ENCODE results near the gene EBLN1. TPM values are rescaled to one million over a fixed set of nuclear protein-coding genes. Genes with fewer than 3 reads are reported as not detected.

Gene EBLN1
- total and polyA plus RNA-seq, 2 experiments from 2014 or later: not detected

DNA sequence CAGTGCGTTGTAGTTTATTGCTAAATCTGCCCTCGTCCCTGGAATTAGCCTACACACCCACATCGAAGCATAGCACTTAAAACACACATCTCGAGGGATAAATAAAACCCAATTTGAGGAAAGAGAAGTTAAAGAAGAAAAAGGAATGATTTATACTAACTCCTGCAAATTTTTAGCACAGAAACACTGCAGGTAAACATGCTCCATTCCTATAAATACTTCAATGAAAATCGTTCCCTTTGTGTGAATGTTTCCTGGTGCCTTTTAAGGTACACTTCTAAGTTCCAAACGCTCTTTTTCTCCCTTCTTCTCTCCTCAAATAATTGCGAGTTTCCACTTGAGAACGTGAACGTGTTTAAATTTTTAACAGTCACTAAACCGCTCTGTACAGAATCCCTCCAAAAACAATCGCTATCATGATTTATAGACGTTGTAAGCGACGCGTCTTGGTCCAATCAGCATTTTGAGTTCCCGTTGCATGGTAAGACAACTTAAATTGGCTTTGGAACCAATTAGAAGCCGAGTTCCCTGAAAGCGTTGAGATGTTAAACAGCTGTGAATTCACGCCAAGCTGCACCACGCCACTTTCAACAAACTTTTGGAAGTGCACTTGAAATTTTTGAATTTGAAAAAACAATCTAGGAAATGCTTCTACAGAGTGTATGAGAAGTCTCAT lies 12.5 kb upstream of the EBLN1 start:
- H3K27me3 ChIP-seq: no peaks in the 10 kb centered on the region
- WGBS (ENCODE audit: low lambda C conversion rate, missing lambda C conversion rate): under 1% methylated on average over 20 of the region's 20 CpGs
- peak; percentile 21 for DNase-seq (ENCODE audit: low spot score)
- no peaks in the 10 kb centered on the region for H3K9me3 ChIP-seq (ENCODE audit: low read depth)
- peak overlapping the region; percentile 79 for H2AFZ ChIP-seq
- peaks cover 3% of the 10 kb centered on the region for H3K4me1 ChIP-seq (ENCODE audit: insufficient read depth)
- H3K4me3 ChIP-seq: peak overlapping the region; percentile 46
- no peaks in the 10 kb centered on the region for H4K20me1 ChIP-seq (ENCODE audit: insufficient read depth, poor library complexity, severe bottlenecking)
- no peak for TF ChIP-seq EZH2 (IDR thresholded peaks at IDR 0.05; ENCODE audit: borderline replicate concordance)
- TF ChIP-seq, protein P1, sequence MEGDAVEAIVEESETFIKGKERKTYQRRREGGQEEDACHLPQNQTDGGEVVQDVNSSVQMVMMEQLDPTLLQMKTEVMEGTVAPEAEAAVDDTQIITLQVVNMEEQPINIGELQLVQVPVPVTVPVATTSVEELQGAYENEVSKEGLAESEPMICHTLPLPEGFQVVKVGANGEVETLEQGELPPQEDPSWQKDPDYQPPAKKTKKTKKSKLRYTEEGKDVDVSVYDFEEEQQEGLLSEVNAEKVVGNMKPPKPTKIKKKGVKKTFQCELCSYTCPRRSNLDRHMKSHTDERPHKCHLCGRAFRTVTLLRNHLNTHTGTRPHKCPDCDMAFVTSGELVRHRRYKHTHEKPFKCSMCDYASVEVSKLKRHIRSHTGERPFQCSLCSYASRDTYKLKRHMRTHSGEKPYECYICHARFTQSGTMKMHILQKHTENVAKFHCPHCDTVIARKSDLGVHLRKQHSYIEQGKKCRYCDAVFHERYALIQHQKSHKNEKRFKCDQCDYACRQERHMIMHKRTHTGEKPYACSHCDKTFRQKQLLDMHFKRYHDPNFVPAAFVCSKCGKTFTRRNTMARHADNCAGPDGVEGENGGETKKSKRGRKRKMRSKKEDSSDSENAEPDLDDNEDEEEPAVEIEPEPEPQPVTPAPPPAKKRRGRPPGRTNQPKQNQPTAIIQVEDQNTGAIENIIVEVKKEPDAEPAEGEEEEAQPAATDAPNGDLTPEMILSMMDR (IDR thresholded peaks at IDR 0.05; ENCODE audit: poor library complexity): no peak
- no peak for TF ChIP-seq EZH2phosphoT487 (IDR thresholded peaks at IDR 0.05; ENCODE audit: low read depth, severe bottlenecking, unreplicated experiment)
- H3K79me2 ChIP-seq: no peaks in the 10 kb centered on the region
- H3K9me2 ChIP-seq (replicated peaks; ENCODE audit: insufficient read depth): no peaks in the 10 kb centered on the region
- no peaks in the 10 kb centered on the region for H3K36me3 ChIP-seq (replicated peaks; ENCODE audit: insufficient read depth, low read depth)
- peak overlapping the region; percentile 38 for H3K27ac ChIP-seq
- H3K4me2 ChIP-seq: peak overlapping the region; percentile 73

DNA sequence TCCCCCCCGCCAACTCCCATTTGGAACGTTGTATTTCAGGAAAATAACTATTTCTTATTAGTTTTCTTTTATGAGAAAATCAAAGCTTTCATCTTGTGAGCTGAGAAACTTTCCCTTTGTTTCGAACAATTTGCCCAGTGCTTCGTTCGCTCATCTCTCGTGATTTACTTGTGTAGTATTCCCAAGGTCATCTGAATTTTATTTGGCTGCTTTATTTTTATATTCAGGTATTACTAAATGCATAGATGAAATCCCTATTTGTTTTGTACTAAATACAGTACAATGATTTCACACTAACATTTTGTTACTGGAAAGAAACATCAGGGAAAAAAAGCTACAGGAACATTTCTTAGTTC lies 12.0 kb upstream of the EBLN1 start:
- peak overlapping the region; percentile 46 for H3K4me3 ChIP-seq
- H3K4me1 ChIP-seq (ENCODE audit: insufficient read depth): peaks cover 3% of the 10 kb centered on the region
- TF ChIP-seq EZH2 (IDR thresholded peaks at IDR 0.05; ENCODE audit: borderline replicate concordance): no peak
- no peak for TF ChIP-seq EZH2phosphoT487 (IDR thresholded peaks at IDR 0.05; ENCODE audit: low read depth, severe bottlenecking, unreplicated experiment)
- TF ChIP-seq, protein P1 (IDR thresholded peaks at IDR 0.05; ENCODE audit: poor library complexity): no peak
- WGBS (ENCODE audit: low lambda C conversion rate, missing lambda C conversion rate): under 1% methylated on average over 6 of the region's 6 CpGs
- H4K20me1 ChIP-seq (ENCODE audit: insufficient read depth, poor library complexity, severe bottlenecking): no peaks in the 10 kb centered on the region
- no peak for DNase-seq (ENCODE audit: low spot score)
- no peaks in the 10 kb centered on the region for H3K9me2 ChIP-seq (replicated peaks; ENCODE audit: insufficient read depth)
- no peaks in the 10 kb centered on the region for H3K79me2 ChIP-seq
- H3K27ac ChIP-seq: peak overlapping the region; percentile 38
- peak overlapping the region; percentile 73 for H3K4me2 ChIP-seq
- H3K36me3 ChIP-seq (replicated peaks; ENCODE audit: insufficient read depth, low read depth): no peaks in the 10 kb centered on the region
- H2AFZ ChIP-seq: peak overlapping the region; percentile 79
- no peaks in the 10 kb centered on the region for H3K9me3 ChIP-seq (ENCODE audit: low read depth)
- H3K27me3 ChIP-seq: no peaks in the 10 kb centered on the region

DNA sequence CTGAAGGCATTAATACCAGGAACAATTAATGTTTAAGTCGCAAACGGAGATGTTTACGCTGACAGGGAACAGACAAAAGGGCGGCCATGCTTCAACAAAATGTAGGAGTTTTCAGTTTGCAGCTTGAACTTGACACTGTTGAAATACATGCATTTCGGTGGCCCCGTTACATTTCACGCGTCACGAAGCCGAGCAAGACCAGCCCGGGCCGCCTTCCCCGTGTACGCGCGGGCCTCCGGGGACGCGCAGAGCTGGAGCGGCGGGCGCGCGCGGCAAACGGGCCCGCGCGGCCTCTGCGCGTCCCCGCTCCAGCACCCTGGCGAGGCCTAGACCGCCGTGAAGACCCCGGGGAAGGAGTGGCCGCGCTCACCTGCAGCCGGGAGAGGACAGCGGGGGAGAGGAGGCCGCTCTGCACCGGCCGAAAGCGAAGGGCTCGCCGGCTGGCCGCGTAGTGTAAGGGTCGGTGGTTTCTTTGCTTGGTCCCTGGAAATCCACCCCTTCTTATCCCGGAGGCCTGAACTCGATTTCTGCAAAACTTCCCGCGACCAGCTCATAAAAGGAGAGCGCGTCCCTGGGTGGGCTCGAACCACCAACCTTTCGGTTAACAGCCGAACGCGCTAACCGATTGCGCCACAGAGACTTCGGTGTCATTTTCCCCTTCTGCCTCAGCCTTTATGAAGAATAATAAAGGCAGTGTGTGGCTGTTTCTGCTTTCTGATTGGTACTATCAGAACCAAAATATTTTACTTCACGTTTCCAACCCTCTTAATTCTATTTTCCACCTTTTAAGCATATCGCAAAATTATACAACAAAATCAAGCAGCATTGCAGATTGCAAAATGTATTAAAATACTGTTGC lies 11.4 kb upstream of the EBLN1 start:
- H3K4me3 ChIP-seq: peak overlapping the region; percentile 56
- H2AFZ ChIP-seq: peak overlapping the region; percentile 86
- H3K79me2 ChIP-seq: no peaks in the 10 kb centered on the region
- H3K36me3 ChIP-seq (replicated peaks; ENCODE audit: insufficient read depth, low read depth): no peaks in the 10 kb centered on the region
- no peaks in the 10 kb centered on the region for H3K9me3 ChIP-seq (ENCODE audit: low read depth)
- no peak for TF ChIP-seq EZH2 (IDR thresholded peaks at IDR 0.05; ENCODE audit: borderline replicate concordance)
- TF ChIP-seq, protein P1 (IDR thresholded peaks at IDR 0.05; ENCODE audit: poor library complexity): no peak
- TF ChIP-seq EZH2phosphoT487 (IDR thresholded peaks at IDR 0.05; ENCODE audit: low read depth, severe bottlenecking, unreplicated experiment): no peak
- no peaks in the 10 kb centered on the region for H3K27me3 ChIP-seq
- WGBS (ENCODE audit: low lambda C conversion rate, missing lambda C conversion rate): 2% methylated on average over 65 of the region's 65 CpGs
- H3K27ac ChIP-seq: peak overlapping the region; percentile 90
- H3K9me2 ChIP-seq (replicated peaks; ENCODE audit: insufficient read depth): no peaks in the 10 kb centered on the region
- H4K20me1 ChIP-seq (ENCODE audit: insufficient read depth, poor library complexity, severe bottlenecking): no peaks in the 10 kb centered on the region
- H3K4me1 ChIP-seq (ENCODE audit: insufficient read depth): peaks cover 3% of the 10 kb centered on the region
- DNase-seq (ENCODE audit: low spot score): peak; percentile 93
- peak overlapping the region; percentile 73 for H3K4me2 ChIP-seq
